Cardiac muscle cell (in vitro differentiated cells and primary cell): ENCODE results near the gene PLCL2. TPM values are rescaled to one million over a fixed set of nuclear protein-coding genes. Genes with fewer than 3 reads are reported as not detected.
A peak's percentile ranks its signal among the peaks of the same experiment; 100 is the strongest.

Source experiments
- DNase-seq, 2 donors: peaks; one replicate each; pipeline versions ENCODE4 v3.0.0 to v3.0.0-alpha.2; 2010 to 2017; ENCODE audit warnings: low read depth in 1 of 2, low spot score in 1 of 2
- H3K27ac ChIP-seq: fragments of 200-600 bp; sonication (generic); 2 replicates; pipeline ENCODE4 v1.5.1; 2016
- H3K27me3 ChIP-seq: fragments of 200-600 bp; sonication (generic); 2 replicates; pipeline ENCODE4 v1.6.0; 2016; ENCODE audit warnings: control low read depth
- H3K36me3 ChIP-seq: fragments of 200-600 bp; sonication (generic); 2 replicates; pipeline ENCODE4 v1.5.1; 2016; ENCODE audit warnings: control low read depth
- H3K4me1 ChIP-seq: fragments of 200-600 bp; sonication (generic); 2 replicates; pipeline ENCODE4 v1.8.1; 2017; ENCODE audit warnings: low read depth, mild to moderate bottlenecking, mixed run types
- H3K4me3 ChIP-seq: fragments of 200-600 bp; sonication (generic); 2 replicates; pipeline ENCODE4 v1.5.1; 2016; ENCODE audit warnings: mild to moderate bottlenecking
- H3K9me3 ChIP-seq: fragments of 200-600 bp; sonication (generic); 2 replicates; pipeline ENCODE4 v1.5.1; 2017; ENCODE audit warnings: low read depth, mild to moderate bottlenecking, control low read depth
- polyA plus RNA-seq: library from polyadenylated mRNA; unstranded; fragments of >200 nt; fragmentation: Nextera tagmentation; extraction: Ambion mirVana; gene quantifications from 2 replicates; pipeline ENCODE4 v1.2.1, GENCODE V29; 2016
- total RNA-seq: library from RNA; depleted of rRNA; stranded (reverse); fragments of >200 nt; gene quantifications from 2 replicates; pipeline ENCODE4 v1.2.3, GENCODE V29; 2016
- TF ChIP-seq, protein P1 (sequence below): IDR thresholded peaks from 2 replicates; pipeline ENCODE4 v1.5.1; 2012; ENCODE audit warnings: low read depth, mild to moderate bottlenecking, low read length

PLCL2 gene
- total and polyA plus RNA-seq, 2 experiments from 2014 or later, result 17.3 to 49.1 TPM

DNA sequence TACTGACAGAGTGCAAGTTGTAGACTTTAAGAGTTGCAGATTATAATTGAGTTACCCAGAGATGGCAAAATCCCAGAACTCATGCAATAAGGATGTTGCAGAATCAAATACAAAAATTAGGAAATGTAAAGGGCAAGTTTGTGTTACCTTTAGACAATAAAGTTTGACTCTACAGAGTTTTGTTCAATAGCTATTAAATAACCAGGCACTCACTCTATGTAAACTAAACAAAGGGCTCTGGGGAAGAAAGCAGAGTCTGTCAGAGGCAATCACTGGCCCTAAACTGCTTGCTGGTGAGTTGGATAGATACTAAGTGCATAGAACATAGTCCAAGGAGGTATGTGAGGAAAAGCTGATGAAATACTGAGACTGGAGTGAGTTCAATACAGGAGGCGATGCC lies 40.0 kb upstream of the PLCL2 start:
- H3K4me1 ChIP-seq, result peaks cover 8% of the 10 kb centered on the region
- H3K27ac ChIP-seq, result no peak overlapping the region
- DNase-seq, result no peak
- no peaks in the 10 kb centered on the region for H3K36me3 ChIP-seq
- TF ChIP-seq, protein P1, sequence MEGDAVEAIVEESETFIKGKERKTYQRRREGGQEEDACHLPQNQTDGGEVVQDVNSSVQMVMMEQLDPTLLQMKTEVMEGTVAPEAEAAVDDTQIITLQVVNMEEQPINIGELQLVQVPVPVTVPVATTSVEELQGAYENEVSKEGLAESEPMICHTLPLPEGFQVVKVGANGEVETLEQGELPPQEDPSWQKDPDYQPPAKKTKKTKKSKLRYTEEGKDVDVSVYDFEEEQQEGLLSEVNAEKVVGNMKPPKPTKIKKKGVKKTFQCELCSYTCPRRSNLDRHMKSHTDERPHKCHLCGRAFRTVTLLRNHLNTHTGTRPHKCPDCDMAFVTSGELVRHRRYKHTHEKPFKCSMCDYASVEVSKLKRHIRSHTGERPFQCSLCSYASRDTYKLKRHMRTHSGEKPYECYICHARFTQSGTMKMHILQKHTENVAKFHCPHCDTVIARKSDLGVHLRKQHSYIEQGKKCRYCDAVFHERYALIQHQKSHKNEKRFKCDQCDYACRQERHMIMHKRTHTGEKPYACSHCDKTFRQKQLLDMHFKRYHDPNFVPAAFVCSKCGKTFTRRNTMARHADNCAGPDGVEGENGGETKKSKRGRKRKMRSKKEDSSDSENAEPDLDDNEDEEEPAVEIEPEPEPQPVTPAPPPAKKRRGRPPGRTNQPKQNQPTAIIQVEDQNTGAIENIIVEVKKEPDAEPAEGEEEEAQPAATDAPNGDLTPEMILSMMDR, result no peak
- no peaks in the 10 kb centered on the region for H3K9me3 ChIP-seq
- no peak overlapping the region for H3K4me3 ChIP-seq
- H3K27me3 ChIP-seq, result no peaks in the 10 kb centered on the region

DNA sequence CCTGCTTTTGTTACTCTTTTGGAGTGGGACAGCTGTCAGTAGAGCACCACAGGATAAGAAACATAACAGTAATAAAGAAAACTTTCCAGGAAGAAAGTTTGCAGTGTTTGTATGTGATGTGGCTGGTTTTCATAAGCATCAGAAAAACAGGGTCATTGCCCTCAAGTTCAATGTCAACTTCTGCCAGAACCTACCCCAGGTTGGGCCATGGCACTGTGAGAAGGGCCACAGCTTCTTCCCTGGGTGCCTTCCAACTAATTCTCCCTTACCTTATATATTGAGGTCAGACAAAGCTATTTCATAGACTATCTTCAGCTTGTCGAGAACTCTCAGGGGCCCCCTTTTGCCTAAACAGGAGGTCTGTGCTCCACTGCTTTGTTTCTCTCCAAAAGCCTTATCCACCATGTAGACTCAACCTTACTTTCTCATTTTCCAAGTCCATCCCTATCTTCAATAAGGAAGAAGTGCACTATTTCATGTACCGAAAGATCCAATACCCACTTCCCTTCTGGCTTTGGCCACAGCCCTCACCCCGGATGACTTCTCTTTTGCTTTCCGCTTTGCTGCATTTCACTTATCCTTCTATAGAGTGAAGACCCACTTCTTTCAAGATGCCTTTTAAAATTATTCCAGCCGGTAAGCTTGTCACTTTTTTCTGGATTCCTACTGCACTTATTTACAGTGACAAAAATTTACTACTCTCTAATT lies 38.2 kb upstream of the PLCL2 start:
- TF ChIP-seq, protein P1, result no peak

DNA sequence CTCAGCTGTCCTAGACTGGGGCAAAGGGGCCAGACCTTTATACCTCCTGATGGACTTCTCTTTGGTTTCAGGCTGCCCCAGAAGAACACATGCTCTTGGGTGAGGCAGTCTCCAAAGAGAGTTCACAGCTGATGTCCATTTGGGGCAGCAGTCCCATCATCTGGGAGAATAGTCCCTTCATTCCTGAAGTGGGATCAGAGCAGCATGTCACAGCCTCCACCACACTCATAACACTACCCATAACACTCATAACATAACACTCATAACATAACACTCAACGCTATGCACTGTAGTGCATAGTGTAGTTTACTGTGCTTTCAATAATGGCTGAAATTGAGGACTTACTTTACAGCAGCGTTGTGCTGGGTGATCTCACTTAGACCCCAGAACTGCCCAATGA lies 36.7 kb upstream of the PLCL2 start:
- Histone ChIP-seq H3K4me1 (no peaks in the 10 kb centered on the region), H3K27me3 (no peaks in the 10 kb centered on the region), H3K27ac (no peak overlapping the region), H3K9me3 (no peaks in the 10 kb centered on the region), H3K36me3 (no peaks in the 10 kb centered on the region), H3K4me3 (no peak overlapping the region)
- TF ChIP-seq, protein P1, result no peak
- DNase-seq, result no peak

More for the DNA sequence above, 38.2 kb upstream of the PLCL2 start:
- Histone ChIP-seq H3K27me3 (no peaks in the 10 kb centered on the region), H3K9me3 (no peaks in the 10 kb centered on the region), H3K36me3 (no peaks in the 10 kb centered on the region), H3K4me1 (peaks cover 8% of the 10 kb centered on the region), H3K27ac (no peak overlapping the region), H3K4me3 (no peak overlapping the region)
- DNase-seq, result no peak

DNA sequence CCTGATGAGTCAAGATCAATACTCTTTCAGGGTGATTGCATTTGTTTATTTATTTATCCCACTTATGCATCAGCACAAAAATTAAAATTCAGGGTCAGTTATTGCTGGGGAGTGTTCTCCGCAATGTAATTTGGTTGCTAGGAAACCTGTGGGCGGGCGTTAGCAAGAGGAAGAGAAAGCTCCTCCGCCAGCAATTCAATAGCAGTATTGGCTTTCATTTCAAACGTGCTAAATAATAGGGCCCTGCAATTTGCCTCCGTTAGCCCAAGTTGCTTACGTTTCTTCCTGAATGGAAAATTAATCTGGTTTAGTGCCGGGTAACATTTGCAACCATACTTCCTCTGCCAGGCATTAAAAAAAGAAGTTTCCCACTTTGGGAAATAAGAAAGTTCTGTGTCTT lies 35.5 kb upstream of the PLCL2 start:
- Histone ChIP-seq H3K27ac (no peak overlapping the region), H3K4me3 (no peak overlapping the region)
- DNase-seq, result peak; percentile 41 to 56

DNA sequence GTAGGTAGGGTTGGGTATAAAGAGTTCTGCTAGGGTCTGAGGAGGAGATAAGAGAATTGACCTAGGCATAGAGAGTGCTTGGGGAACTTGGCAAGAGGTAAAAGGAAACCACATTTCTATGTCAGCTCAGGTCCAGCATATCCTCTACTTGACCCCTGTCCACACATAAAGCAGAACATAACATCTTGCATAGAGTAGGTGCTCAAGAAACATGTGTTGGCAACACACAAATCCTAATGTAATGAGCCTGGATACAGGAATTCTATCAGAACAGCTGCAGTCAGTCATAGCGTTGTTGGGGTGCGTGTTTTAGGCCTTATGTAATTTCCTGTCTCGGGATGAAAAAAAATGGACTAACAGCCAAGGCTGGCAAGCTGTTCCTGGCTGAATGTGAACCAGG lies 35.0 kb upstream of the PLCL2 start:
- H3K27me3 ChIP-seq, result no peaks in the 10 kb centered on the region
- H3K4me3 ChIP-seq, result no peak overlapping the region
- H3K36me3 ChIP-seq, result no peaks in the 10 kb centered on the region
- H3K9me3 ChIP-seq, result no peaks in the 10 kb centered on the region
- H3K27ac ChIP-seq, result no peak overlapping the region
- TF ChIP-seq, protein P1, result no peak
- no peaks in the 10 kb centered on the region for H3K4me1 ChIP-seq
- DNase-seq, result peak in 1 of 2 donors; percentile 89

More for the DNA sequence above, 35.5 kb upstream of the PLCL2 start:
- Histone ChIP-seq H3K4me1 (no peaks in the 10 kb centered on the region), H3K36me3 (no peaks in the 10 kb centered on the region), H3K27me3 (no peaks in the 10 kb centered on the region), H3K9me3 (no peaks in the 10 kb centered on the region)
- TF ChIP-seq, protein P1, result no peak
